Measurements from ENCODE around the gene CACNA1C. TPM values are rescaled to one million over a fixed set of nuclear protein-coding genes. Genes with fewer than 3 reads are reported as not detected.
A peak's percentile ranks its signal among the peaks of the same experiment; 100 is the strongest.

The CACNA1C gene
- total and polyA plus RNA-seq, 5 donors from 2014 or later = 0.02 to 0.14 (median 0.10) TPM

DNA sequence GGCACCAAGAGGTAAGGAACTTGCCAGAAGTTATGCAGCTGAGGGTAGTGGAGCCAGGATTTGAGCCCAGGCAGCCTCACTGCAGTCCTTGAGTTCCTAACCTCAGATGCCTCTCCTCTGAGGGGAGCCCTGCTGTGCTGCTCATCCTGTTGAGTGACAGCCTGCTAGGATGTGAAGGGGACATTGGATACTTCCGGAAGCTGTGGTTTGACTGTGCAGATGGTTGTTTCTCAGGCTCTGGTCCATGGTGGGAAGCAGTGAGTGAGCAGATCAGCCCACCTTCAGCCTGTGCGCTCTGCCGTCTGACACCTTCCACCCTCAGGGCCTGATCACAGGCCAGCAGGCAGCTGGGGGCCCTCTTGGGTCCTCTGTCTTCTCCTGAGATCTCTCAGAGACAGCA is 253.2 kb downstream of the CACNA1C start:
- Histone ChIP-seq H3K27ac (ENCODE audit: insufficient read depth, low read length, poor library complexity, severe bottlenecking) (no peak overlapping the region), H3K9me3 (ENCODE audit: control insufficient read depth in 2 of 2, low read length in 2 of 2) (no peaks in the 10 kb centered on the region), H3K4me3 (ENCODE audit: low read depth, low read length) (no peak overlapping the region), H3K36me3 (ENCODE audit: control insufficient read depth, insufficient read depth, low read length) (no peaks in the 10 kb centered on the region), H3K4me1 (ENCODE audit: control insufficient read depth, insufficient read depth, low read length, poor library complexity, severe bottlenecking) (no peaks in the 10 kb centered on the region), H3K27me3 (ENCODE audit: control insufficient read depth, insufficient read depth, low read length) (peaks cover 4% of the 10 kb centered on the region)
- DNase-seq (no peak), ATAC-seq (ENCODE audit: low read depth in 2 of 2) (no peak)
- Mint-ChIP-seq H3K27ac (peak overlapping the region in 1 of 3 donors; percentile 21), H3K4me1 (no peaks in the 10 kb centered on the region), H3K4me3 (no peak overlapping the region), H3K9me3 (peaks cover 0 to 1% (median 0%) of the 10 kb centered on the region in 7 donors), H3K27me3 (peaks cover 5% of the 10 kb centered on the region), H3K36me3 (no peaks in the 10 kb centered on the region)

DNA sequence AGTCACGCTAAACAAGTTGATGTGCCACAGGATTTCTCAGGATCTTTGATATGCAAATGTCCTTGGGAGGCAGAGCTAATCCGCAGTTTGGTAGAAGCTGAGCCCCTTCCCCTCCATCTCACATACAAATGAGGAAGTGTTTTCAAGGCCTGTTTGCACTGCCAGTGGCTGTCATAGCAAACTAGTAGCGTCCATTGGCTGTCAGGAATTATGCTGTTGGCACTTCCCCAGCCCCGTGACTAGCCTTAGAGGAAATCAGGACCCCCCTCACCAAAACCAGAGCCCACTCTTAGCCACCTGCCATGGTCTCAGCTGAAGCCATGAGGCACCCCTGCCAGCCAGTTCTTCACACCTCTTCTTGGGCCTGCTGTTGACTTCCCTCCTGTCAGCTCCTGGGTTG is 253.9 kb downstream of the CACNA1C start:
- Mint-ChIP-seq H3K4me1 (no peaks in the 10 kb centered on the region), H3K27ac (no peak overlapping the region), H3K9me3 (peaks cover 0 to 1% (median 0%) of the 10 kb centered on the region in 7 donors), H3K36me3 (no peaks in the 10 kb centered on the region), H3K27me3 (peaks cover 5% of the 10 kb centered on the region), H3K4me3 (no peak overlapping the region)
- Histone ChIP-seq H3K4me3 (ENCODE audit: low read depth, low read length) (no peak overlapping the region), H3K27ac (ENCODE audit: insufficient read depth, low read length, poor library complexity, severe bottlenecking) (no peak overlapping the region), H3K4me1 (ENCODE audit: control insufficient read depth, insufficient read depth, low read length, poor library complexity, severe bottlenecking) (no peaks in the 10 kb centered on the region), H3K36me3 (ENCODE audit: control insufficient read depth, insufficient read depth, low read length) (no peaks in the 10 kb centered on the region), H3K27me3 (ENCODE audit: control insufficient read depth, insufficient read depth, low read length) (peaks cover 4% of the 10 kb centered on the region), H3K9me3 (ENCODE audit: control insufficient read depth in 2 of 2, low read length in 2 of 2) (no peaks in the 10 kb centered on the region)
- DNase-seq (no peak), ATAC-seq (ENCODE audit: low read depth in 2 of 2) (no peak)

DNA sequence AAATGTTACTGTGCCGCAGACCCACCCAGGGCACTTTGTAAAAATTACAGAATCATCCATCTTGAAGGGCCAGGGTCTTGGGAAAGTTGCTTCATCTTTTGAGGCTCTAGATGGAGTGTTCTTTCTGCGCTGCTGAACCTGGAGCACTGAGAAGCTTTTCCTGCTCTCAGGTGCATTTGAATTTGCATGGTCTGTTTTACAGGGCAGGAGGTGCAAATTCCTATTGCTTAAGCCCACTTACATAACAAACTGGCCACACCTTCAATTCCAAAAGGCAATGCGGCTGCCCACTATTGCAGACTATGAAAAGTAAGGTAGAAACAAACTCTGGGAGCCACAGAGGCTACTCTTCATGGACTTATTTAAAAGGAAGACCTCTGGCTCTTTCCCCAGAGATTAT is 254.8 kb downstream of the CACNA1C start:
- Histone ChIP-seq H3K36me3 (ENCODE audit: control insufficient read depth, insufficient read depth, low read length) (no peaks in the 10 kb centered on the region), H3K9me3 (ENCODE audit: control insufficient read depth in 2 of 2, low read length in 2 of 2) (no peaks in the 10 kb centered on the region), H3K27me3 (ENCODE audit: control insufficient read depth, insufficient read depth, low read length) (peaks cover 4% of the 10 kb centered on the region), H3K27ac (ENCODE audit: insufficient read depth, low read length, poor library complexity, severe bottlenecking) (no peak overlapping the region), H3K4me1 (ENCODE audit: control insufficient read depth, insufficient read depth, low read length, poor library complexity, severe bottlenecking) (no peaks in the 10 kb centered on the region), H3K4me3 (ENCODE audit: low read depth, low read length) (no peak overlapping the region)
- peaks cover 1% of the 10 kb centered on the region for H3K27me3 Mint-ChIP-seq
- no peak overlapping the region for H3K4me3 Mint-ChIP-seq
- no peak for ATAC-seq (ENCODE audit: low read depth in 2 of 2)
- no peaks in the 10 kb centered on the region for H3K36me3 Mint-ChIP-seq
- H3K4me1 Mint-ChIP-seq = no peaks in the 10 kb centered on the region
- no peak for DNase-seq
- no peak overlapping the region for H3K27ac Mint-ChIP-seq
- H3K9me3 Mint-ChIP-seq = peaks cover 0 to 1% (median 0%) of the 10 kb centered on the region in 7 donors

DNA sequence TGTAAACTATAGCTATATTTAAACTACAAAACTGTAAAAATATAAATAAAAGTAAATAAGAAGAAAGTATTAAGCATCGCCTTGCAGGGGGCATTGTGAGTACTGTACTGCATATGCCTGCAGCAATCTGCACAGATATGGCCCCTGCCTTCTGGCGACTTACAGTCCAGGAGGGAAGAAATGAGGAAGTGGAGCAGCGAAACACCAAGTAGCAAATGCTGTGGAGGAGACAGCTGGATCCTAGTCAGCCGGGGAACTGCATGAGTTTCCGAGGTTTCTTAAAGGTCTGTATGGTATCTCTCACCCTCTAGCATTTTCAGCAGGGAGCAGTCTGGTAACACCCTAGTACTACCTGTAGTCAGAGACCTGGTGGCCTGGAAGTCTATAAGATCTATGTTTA is 256.9 kb downstream of the CACNA1C start:
- Mint-ChIP-seq H3K27ac (no peak overlapping the region), H3K4me1 (no peaks in the 10 kb centered on the region), H3K4me3 (no peak overlapping the region), H3K9me3 (no peaks in the 10 kb centered on the region), H3K36me3 (no peaks in the 10 kb centered on the region), H3K27me3 (no peaks in the 10 kb centered on the region)
- Histone ChIP-seq H3K9me3 (ENCODE audit: control insufficient read depth in 2 of 2, low read length in 2 of 2) (no peaks in the 10 kb centered on the region), H3K4me3 (ENCODE audit: low read depth, low read length) (no peak overlapping the region), H3K36me3 (ENCODE audit: control insufficient read depth, insufficient read depth, low read length) (no peaks in the 10 kb centered on the region), H3K27ac (ENCODE audit: insufficient read depth, low read length, poor library complexity, severe bottlenecking) (no peak overlapping the region), H3K27me3 (ENCODE audit: control insufficient read depth, insufficient read depth, low read length) (peaks cover 4% of the 10 kb centered on the region), H3K4me1 (ENCODE audit: control insufficient read depth, insufficient read depth, low read length, poor library complexity, severe bottlenecking) (no peaks in the 10 kb centered on the region)
- DNase-seq = no peak
- no peak for ATAC-seq (ENCODE audit: low read depth in 2 of 2)

DNA sequence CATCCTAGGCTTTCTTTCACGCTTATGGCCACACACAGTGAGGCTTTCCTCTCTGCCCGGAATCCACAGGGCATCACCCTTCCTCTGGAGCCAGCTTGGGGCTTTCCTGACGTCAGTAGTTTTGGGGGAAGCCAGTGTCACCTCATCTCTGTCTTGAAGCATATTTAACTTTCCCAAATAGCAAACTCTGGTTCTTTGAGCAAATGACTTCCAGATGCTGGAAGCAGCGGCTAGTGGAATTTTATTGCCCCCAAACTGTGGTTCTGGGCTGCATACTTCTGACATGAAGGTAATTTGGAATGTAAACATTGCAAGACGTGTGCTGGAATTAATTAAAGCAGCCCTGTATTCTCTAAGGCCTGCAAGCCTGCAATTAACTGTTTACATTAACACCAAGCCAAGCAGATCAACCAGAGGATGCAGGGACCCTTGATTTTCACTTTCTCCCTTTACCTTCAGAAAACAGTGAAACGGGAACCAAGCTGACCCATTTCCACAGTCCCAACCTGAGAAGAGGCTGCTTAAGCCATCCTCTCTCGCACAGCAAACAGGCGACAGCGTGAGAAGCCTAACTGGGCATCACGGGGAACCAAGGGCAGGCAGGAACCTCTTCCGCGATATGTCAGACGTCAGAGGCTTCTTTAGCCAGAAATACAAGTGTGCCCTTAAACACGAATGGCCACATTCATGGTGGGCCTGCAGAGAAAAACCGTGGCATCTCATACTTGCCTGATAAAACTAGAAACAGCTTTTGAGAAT is 258.4 kb downstream of the CACNA1C start:
- no peak overlapping the region for H3K27ac ChIP-seq (ENCODE audit: insufficient read depth, low read length, poor library complexity, severe bottlenecking)
- no peaks in the 10 kb centered on the region for H3K4me1 Mint-ChIP-seq
- H3K27me3 ChIP-seq (ENCODE audit: control insufficient read depth, insufficient read depth, low read length) = peaks cover 4% of the 10 kb centered on the region
- H3K27ac Mint-ChIP-seq = no peak overlapping the region
- no peaks in the 10 kb centered on the region for H3K36me3 Mint-ChIP-seq
- H3K4me1 ChIP-seq (ENCODE audit: control insufficient read depth, insufficient read depth, low read length, poor library complexity, severe bottlenecking) = no peaks in the 10 kb centered on the region
- no peaks in the 10 kb centered on the region for H3K9me3 Mint-ChIP-seq
- H3K27me3 Mint-ChIP-seq = no peaks in the 10 kb centered on the region
- no peak overlapping the region for H3K4me3 Mint-ChIP-seq
- ATAC-seq (ENCODE audit: low read depth in 2 of 2) = no peak
- no peak for DNase-seq
- no peak overlapping the region for H3K4me3 ChIP-seq (ENCODE audit: low read depth, low read length)
- no peaks in the 10 kb centered on the region for H3K36me3 ChIP-seq (ENCODE audit: control insufficient read depth, insufficient read depth, low read length)
- H3K9me3 ChIP-seq (ENCODE audit: control insufficient read depth in 2 of 2, low read length in 2 of 2) = no peaks in the 10 kb centered on the region

DNA sequence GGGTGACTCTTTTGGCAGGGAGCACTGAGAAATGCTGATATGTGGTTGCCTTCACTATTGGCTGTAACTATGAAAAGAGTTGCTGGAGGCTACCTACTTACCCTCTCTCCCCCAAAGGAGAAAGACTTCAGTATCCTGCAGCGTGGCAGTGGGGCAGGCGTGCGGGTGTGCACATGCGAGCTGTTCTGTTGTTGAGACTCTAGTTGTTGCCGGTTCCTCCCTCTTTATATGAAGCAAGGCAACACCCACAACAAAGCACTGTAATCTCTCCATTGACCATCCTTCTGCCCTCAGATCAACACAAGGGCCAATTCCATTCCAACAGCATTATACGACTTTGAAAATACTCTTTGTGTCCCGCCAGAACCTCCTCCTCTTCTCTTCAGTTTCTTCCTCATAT is 259.4 kb downstream of the CACNA1C start:
- H3K27me3 Mint-ChIP-seq = no peaks in the 10 kb centered on the region
- no peak overlapping the region for H3K4me3 ChIP-seq (ENCODE audit: low read depth, low read length)
- H3K27me3 ChIP-seq (ENCODE audit: control insufficient read depth, insufficient read depth, low read length) = peaks cover 4% of the 10 kb centered on the region
- H3K9me3 ChIP-seq (ENCODE audit: control insufficient read depth in 2 of 2, low read length in 2 of 2) = no peaks in the 10 kb centered on the region
- no peaks in the 10 kb centered on the region for H3K9me3 Mint-ChIP-seq
- H3K27ac ChIP-seq (ENCODE audit: insufficient read depth, low read length, poor library complexity, severe bottlenecking) = no peak overlapping the region
- H3K4me3 Mint-ChIP-seq = no peak overlapping the region
- no peak for ATAC-seq (ENCODE audit: low read depth in 2 of 2)
- H3K36me3 ChIP-seq (ENCODE audit: control insufficient read depth, insufficient read depth, low read length) = no peaks in the 10 kb centered on the region
- no peaks in the 10 kb centered on the region for H3K36me3 Mint-ChIP-seq
- H3K4me1 ChIP-seq (ENCODE audit: control insufficient read depth, insufficient read depth, low read length, poor library complexity, severe bottlenecking) = no peaks in the 10 kb centered on the region
- DNase-seq = no peak
- no peak overlapping the region for H3K27ac Mint-ChIP-seq
- H3K4me1 Mint-ChIP-seq = no peaks in the 10 kb centered on the region

DNA sequence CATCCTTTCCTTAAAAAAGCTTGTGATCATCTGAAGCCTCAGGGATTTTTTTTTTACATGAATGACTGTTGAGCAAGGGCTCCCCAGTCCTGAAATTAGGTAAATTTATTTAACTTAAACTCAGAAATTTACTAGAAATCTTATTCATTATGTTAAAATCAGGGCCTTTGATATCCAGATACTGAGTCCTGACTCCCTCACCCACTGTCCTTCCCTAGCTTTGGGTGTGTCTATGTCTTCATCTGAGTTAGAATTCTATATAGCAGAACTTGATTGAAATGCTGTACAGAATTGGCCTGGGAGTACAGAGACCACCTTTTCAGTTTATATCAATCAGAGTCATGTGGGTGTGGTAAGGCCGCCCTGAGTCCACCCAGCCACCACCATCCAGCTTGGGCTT is 260.0 kb downstream of the CACNA1C start:
- DNase-seq = no peak
- no peak overlapping the region for H3K27ac Mint-ChIP-seq
- no peaks in the 10 kb centered on the region for H3K27me3 Mint-ChIP-seq
- H3K4me1 ChIP-seq (ENCODE audit: control insufficient read depth, insufficient read depth, low read length, poor library complexity, severe bottlenecking) = no peaks in the 10 kb centered on the region
- no peak overlapping the region for H3K27ac ChIP-seq (ENCODE audit: insufficient read depth, low read length, poor library complexity, severe bottlenecking)
- H3K36me3 ChIP-seq (ENCODE audit: control insufficient read depth, insufficient read depth, low read length) = no peaks in the 10 kb centered on the region
- ATAC-seq (ENCODE audit: low read depth in 2 of 2) = no peak
- peaks cover 4% of the 10 kb centered on the region for H3K27me3 ChIP-seq (ENCODE audit: control insufficient read depth, insufficient read depth, low read length)
- no peaks in the 10 kb centered on the region for H3K36me3 Mint-ChIP-seq
- no peak overlapping the region for H3K4me3 Mint-ChIP-seq
- no peaks in the 10 kb centered on the region for H3K9me3 ChIP-seq (ENCODE audit: control insufficient read depth in 2 of 2, low read length in 2 of 2)
- no peaks in the 10 kb centered on the region for H3K4me1 Mint-ChIP-seq
- H3K4me3 ChIP-seq (ENCODE audit: low read depth, low read length) = no peak overlapping the region
- no peaks in the 10 kb centered on the region for H3K9me3 Mint-ChIP-seq

DNA sequence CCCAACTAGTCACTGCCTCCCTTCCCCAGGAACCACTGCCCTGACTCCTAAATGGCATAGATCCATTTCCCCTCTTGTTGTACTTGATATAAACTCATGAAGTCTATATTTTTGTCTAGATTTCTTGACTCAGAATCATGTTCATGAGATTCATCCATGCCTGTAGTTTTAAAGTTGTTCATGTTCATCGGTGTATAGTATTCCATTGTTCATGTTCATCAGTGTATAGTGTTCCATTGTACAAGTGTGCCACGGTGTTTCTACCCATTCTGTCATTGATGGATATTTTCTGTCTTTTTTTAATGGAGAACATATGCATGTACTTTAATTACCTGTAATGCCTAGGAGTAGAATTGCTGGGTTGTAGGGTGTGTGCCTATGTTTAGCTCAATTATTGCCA is 261.7 kb downstream of the CACNA1C start:
- Histone ChIP-seq H3K9me3 (ENCODE audit: control insufficient read depth in 2 of 2, low read length in 2 of 2) (no peaks in the 10 kb centered on the region), H3K27ac (ENCODE audit: insufficient read depth, low read length, poor library complexity, severe bottlenecking) (no peak overlapping the region), H3K4me1 (ENCODE audit: control insufficient read depth, insufficient read depth, low read length, poor library complexity, severe bottlenecking) (no peaks in the 10 kb centered on the region), H3K36me3 (ENCODE audit: control insufficient read depth, insufficient read depth, low read length) (no peaks in the 10 kb centered on the region), H3K27me3 (ENCODE audit: control insufficient read depth, insufficient read depth, low read length) (no peaks in the 10 kb centered on the region), H3K4me3 (ENCODE audit: low read depth, low read length) (no peak overlapping the region)
- Mint-ChIP-seq H3K4me1 (no peaks in the 10 kb centered on the region), H3K27me3 (no peaks in the 10 kb centered on the region), H3K9me3 (peaks cover 0 to 2% (median 0%) of the 10 kb centered on the region in 7 donors), H3K27ac (no peak overlapping the region), H3K36me3 (no peaks in the 10 kb centered on the region), H3K4me3 (no peak overlapping the region)
- ATAC-seq (ENCODE audit: low read depth in 2 of 2) (no peak), DNase-seq (no peak)
